ENCODE results near the gene SIGLEC1. TPM values are rescaled to one million over a fixed set of nuclear protein-coding genes. Genes with fewer than 3 reads are reported as not detected.
A peak's percentile ranks its signal among the peaks of the same experiment; 100 is the strongest.

The SIGLEC1 gene
- total RNA-seq (under 1 TPM; 0.30 to 0.32 TPM), polyA plus RNA-seq (not detected)

DNA sequence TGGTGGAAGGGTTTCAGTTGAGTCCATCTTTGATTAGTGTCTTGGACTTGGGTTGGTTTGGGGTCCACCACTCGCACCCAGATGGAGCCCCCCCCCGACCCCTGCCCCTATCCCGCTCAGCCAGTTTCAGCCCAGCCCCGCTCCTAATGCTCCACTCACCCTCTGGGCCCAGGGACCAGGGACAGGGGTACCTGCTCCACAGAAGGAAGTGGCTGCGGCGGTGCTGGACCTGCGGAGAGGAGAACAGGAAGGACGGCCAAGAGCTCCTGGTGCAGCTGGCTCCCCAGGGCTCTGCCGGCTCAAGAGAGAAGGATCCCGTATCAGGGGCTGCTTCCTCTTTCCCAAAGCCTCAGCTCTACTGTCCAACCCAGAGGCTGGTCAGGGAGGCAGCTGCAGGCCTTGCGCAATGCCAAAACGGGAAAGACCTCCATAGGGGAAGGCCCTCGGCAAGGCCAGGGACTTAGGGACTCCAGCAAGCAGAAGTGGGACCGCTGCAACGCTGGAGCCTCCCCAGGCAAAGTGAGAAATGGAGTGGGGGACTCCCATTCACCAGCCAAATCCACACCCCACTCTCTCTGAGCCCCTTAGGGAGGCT, at the start of gene SIGLEC1:
TSS of gene SIGLEC1 (minus strand) at position 322 of the 595 bp plus-strand sequence. CDS start 5,472 bp downstream, outside the sequence.
- Mint-ChIP-seq H3K4me1 (peaks cover 0 to 10% (median 2%) of the 10 kb centered on the region in 4 donors), H3K27ac (no peak within 1 kb of the TSS), H3K27me3 (peaks cover 0 to 11% of the 10 kb centered on the region in 2 donors), H3K4me3 (no peak within 1 kb of the TSS), H3K36me3 (no peaks in the 10 kb centered on the region), H3K9me3 (no peaks in the 10 kb centered on the region)
- CTCF ChIA-PET (ENCODE audit: partially characterized antibody) = interaction anchor here (1.0 kb wide), 1 partner anchor 56 kb away, joined by 3 read pairs; no protein-coding TSS in a partner anchor
- Histone ChIP-seq H3K36me3 (ENCODE audit: insufficient read depth, low read length) (no peaks in the 10 kb centered on the region), H3K27me3 (ENCODE audit: insufficient read depth, low read length) (no peaks in the 10 kb centered on the region), H3K4me3 (ENCODE audit: low read length in 2 of 2) (no peak within 1 kb of the TSS), H3K9me3 (ENCODE audit: control insufficient read depth in 1 of 2, low read length in 2 of 2) (no peaks in the 10 kb centered on the region), H3K4me1 (ENCODE audit: insufficient read depth, low read length) (no peaks in the 10 kb centered on the region), H3K27ac (ENCODE audit: low read depth, low read length) (no peak within 1 kb of the TSS)
- intact Hi-C loops (cut with micrococcal nuclease) = loop anchor here (5.0 kb wide), 1 partner anchor 495 kb away; no protein-coding TSS in a partner anchor
- DNase-seq = no peak
- POLR2A ChIA-PET (ENCODE audit: partially characterized antibody) = no interaction called here

DNA sequence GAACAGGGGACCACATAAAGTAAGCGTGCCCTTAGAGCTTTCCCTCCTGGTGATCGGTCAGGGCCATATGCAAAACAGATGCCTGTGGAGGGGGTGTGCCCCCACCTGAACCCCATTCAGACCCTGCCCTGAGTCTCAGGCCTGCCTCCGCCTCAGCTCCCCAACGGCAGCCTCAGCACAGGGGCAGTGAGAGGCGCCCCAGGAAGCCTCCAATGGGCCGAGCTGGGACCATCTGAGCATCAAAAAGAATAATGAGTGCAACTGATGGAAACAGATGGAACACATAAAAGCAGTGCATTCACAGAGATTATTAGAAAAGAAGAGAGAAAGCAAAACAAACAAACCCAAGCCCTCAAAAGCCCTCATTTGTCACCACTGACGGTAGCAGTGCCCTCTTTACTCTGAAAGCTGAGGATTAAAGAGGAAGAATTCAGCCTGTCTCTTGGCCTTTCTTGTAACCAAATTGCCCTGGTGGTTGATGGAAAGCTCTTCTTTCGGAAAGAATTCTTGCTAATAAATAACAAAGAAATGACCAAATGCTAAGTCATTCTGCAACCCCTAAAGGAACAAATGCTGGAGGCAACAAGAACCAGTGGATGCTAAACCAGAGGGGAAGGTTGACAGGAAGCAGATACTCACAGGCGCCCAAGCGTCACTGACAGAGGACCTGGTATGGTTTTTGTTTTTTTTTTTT, 48.4 kb upstream of the SIGLEC1 start:
- Mint-ChIP-seq H3K4me3 (no peak overlapping the region), H3K27me3 (no peaks in the 10 kb centered on the region), H3K27ac (peak overlapping the region in 1 of 7 donors; percentile 43), H3K36me3 (peaks cover 12% of the 10 kb centered on the region in 2 donors), H3K9me3 (no peaks in the 10 kb centered on the region), H3K4me1 (peaks cover under 1 to 6% (median 2%) of the 10 kb centered on the region in 4 donors)
- Histone ChIP-seq H3K27ac (ENCODE audit: low read depth, low read length) (no peak overlapping the region), H3K27me3 (ENCODE audit: insufficient read depth, low read length) (no peaks in the 10 kb centered on the region), H3K4me1 (ENCODE audit: insufficient read depth, low read length) (peaks cover under 1% of the 10 kb centered on the region), H3K9me3 (ENCODE audit: control insufficient read depth in 1 of 2, low read length in 2 of 2) (no peaks in the 10 kb centered on the region), H3K4me3 (ENCODE audit: low read length in 2 of 2) (no peak overlapping the region), H3K36me3 (ENCODE audit: insufficient read depth, low read length) (no peaks in the 10 kb centered on the region)
- intact Hi-C loops (cut with micrococcal nuclease) = no loop called here
- no peak for DNase-seq
- CTCF ChIA-PET (ENCODE audit: partially characterized antibody) = interaction anchor here (1.1 to 1.4 kb wide), 2 partner anchors 10 to 91 kb away, joined by 3 to 7 read pairs; no protein-coding TSS in a partner anchor
- POLR2A ChIA-PET (ENCODE audit: partially characterized antibody) = no interaction called here

DNA sequence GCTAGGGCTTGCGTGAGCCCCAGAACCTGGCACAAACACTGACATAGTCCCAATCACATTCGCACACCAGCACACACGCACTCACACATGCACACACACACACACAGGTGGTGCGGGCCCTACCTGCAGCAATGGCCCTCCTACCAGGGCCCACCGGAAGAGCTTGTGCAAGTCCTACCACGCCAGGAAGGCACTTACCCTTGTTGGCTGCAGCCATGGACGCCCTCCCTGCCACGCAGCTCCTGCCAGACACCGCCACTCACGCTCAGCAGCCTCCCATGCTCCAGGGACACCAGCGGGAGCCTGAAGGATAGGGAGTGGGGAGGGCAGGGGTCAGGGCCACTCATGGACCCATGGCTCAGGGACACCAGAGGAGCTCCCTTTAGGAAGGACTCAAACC, 47.5 kb upstream of the SIGLEC1 start:
- Mint-ChIP-seq H3K36me3 (peaks cover 12% of the 10 kb centered on the region in 2 donors), H3K27me3 (no peaks in the 10 kb centered on the region), H3K27ac (no peak overlapping the region), H3K4me1 (peaks cover 0 to 4% (median 2%) of the 10 kb centered on the region in 4 donors), H3K9me3 (no peaks in the 10 kb centered on the region), H3K4me3 (no peak overlapping the region)
- H3K36me3 ChIP-seq (ENCODE audit: insufficient read depth, low read length) = no peaks in the 10 kb centered on the region
- no peaks in the 10 kb centered on the region for H3K27me3 ChIP-seq (ENCODE audit: insufficient read depth, low read length)
- ChIA-PET POLR2A (ENCODE audit: partially characterized antibody) (interaction anchor here (1.0 kb wide), 1 partner anchor 8 kb away, joined by 3 read pairs; the partner anchor contains the start of gene ADISSP), CTCF (ENCODE audit: partially characterized antibody) (interaction anchor here (1.1 to 4.0 kb wide), 3 partner anchors 7 to 92 kb away, joined by 3 to 30 read pairs (median 7); partner anchors contain the start of gene ADISSP)
- H3K27ac ChIP-seq (ENCODE audit: low read depth, low read length) = no peak overlapping the region
- no peak for DNase-seq
- intact Hi-C loops (cut with micrococcal nuclease) = no loop called here
- H3K4me1 ChIP-seq (ENCODE audit: insufficient read depth, low read length) = no peaks in the 10 kb centered on the region
- H3K4me3 ChIP-seq (ENCODE audit: low read length in 2 of 2) = no peak overlapping the region
- no peaks in the 10 kb centered on the region for H3K9me3 ChIP-seq (ENCODE audit: control insufficient read depth in 1 of 2, low read length in 2 of 2)

DNA sequence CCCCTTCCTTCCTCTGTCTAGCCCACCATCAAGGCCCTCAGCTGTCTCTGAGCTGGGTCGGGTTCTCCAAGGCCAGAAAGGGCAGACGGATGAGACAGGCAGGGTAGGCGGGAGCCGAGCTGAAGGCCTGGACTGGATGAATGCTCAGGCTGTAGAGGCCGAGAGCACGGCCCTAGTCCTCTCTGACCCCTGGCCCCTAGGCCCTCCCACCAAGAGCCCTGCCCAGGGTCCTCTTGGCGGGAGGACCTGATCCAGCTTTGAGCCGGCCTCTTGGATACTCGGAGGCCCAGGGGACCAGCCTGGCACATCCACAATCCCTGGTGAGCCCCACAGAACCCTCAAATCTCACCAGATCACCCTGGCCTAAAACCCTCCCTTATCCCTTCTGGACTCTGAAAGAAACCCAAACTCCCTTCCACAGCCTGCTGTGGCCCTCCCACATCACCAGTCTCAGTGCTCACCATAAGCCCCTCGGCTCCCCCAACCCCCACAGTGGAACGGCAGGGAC, 47.0 kb upstream of the SIGLEC1 start:
- no peak overlapping the region for H3K4me3 Mint-ChIP-seq
- Histone ChIP-seq H3K4me3 (ENCODE audit: low read length in 2 of 2) (no peak overlapping the region), H3K27me3 (ENCODE audit: insufficient read depth, low read length) (no peaks in the 10 kb centered on the region), H3K36me3 (ENCODE audit: insufficient read depth, low read length) (no peaks in the 10 kb centered on the region), H3K4me1 (ENCODE audit: insufficient read depth, low read length) (no peaks in the 10 kb centered on the region), H3K9me3 (ENCODE audit: control insufficient read depth in 1 of 2, low read length in 2 of 2) (no peaks in the 10 kb centered on the region), H3K27ac (ENCODE audit: low read depth, low read length) (no peak overlapping the region)
- peak overlapping the region in 1 of 7 donors; percentile 42 for H3K27ac Mint-ChIP-seq
- no peak for DNase-seq
- ChIA-PET POLR2A (ENCODE audit: partially characterized antibody) (interaction anchor here (1.0 kb wide), 1 partner anchor 8 kb away, joined by 3 read pairs; the partner anchor contains the start of gene ADISSP), CTCF (ENCODE audit: partially characterized antibody) (interaction anchor here (0.6 to 5.5 kb wide), 4 partner anchors 8 to 96 kb away, joined by 3 to 30 read pairs (median 14); partner anchors contain the start of gene ADISSP)
- H3K9me3 Mint-ChIP-seq = no peaks in the 10 kb centered on the region
- H3K27me3 Mint-ChIP-seq = no peaks in the 10 kb centered on the region
- H3K36me3 Mint-ChIP-seq = peaks cover 12 to 15% of the 10 kb centered on the region in 2 donors
- intact Hi-C loops (cut with micrococcal nuclease) = no loop called here
- H3K4me1 Mint-ChIP-seq = peaks cover 0 to 4% (median 2%) of the 10 kb centered on the region in 4 donors

DNA sequence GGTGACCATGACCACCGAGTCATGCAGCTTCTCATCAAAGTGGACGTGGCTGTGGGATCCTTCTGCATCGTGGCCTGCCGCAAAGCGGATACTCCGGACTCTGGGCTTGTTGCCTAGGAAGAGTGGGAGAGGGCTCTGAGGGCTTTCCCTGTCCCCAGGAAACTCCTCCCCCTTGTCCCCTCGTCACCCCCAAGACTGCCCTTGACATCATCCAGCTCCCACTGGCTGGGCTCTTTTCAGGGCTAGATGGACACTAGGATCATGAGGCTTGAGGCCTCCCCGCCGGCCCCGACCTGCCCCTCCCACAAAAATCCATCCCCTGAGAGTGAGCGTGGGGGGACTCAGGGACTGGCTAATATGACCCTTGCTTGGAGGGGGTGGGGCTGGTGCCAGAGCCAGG, 46.2 kb upstream of the SIGLEC1 start:
- ChIA-PET POLR2A (ENCODE audit: partially characterized antibody) (no interaction called here), CTCF (ENCODE audit: partially characterized antibody) (interaction anchor here (0.6 to 5.5 kb wide), 3 partner anchors 9 to 96 kb away, joined by 3 to 30 read pairs (median 26); partner anchors contain the start of gene ADISSP)
- H3K36me3 ChIP-seq (ENCODE audit: insufficient read depth, low read length) = no peaks in the 10 kb centered on the region

DNA sequence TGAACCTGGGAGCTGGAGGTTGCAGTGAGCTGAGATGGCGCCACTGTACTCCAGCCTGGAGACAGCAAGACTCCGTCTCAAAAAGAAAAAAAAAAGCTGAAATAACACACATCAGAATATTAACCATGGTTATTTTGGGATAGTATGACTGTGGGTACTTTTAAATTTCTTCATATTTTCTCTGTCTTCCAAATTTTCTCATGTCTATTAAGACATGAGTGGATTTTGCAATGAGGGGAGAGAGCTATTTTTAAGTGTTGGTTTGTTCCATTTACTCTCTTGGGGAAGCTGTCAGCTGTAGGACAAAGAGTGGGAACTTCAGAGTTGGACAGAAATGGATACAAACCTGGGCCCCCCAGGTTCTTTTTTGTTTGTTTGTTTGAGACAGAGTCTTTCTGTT, 44.9 kb upstream of the SIGLEC1 start:
- H3K9me3 ChIP-seq (ENCODE audit: control insufficient read depth in 1 of 2, low read length in 2 of 2) = no peaks in the 10 kb centered on the region
- H3K9me3 Mint-ChIP-seq = no peaks in the 10 kb centered on the region
- no peaks in the 10 kb centered on the region for H3K4me1 ChIP-seq (ENCODE audit: insufficient read depth, low read length)
- no peaks in the 10 kb centered on the region for H3K36me3 ChIP-seq (ENCODE audit: insufficient read depth, low read length)
- no peak for DNase-seq
- POLR2A ChIA-PET (ENCODE audit: partially characterized antibody) = interaction anchor here (0.8 to 1.2 kb wide), 2 partner anchors 10 to 93 kb away, joined by 3 to 4 read pairs; partner anchors contain the start of gene ADISSP
- intact Hi-C loops (cut with micrococcal nuclease) = no loop called here
- CTCF ChIA-PET (ENCODE audit: partially characterized antibody) = interaction anchor here (0.5 to 5.5 kb wide), 6 partner anchors 9 to 130 kb away, joined by 3 to 30 read pairs (median 4); partner anchors contain the start of gene ADISSP
- H3K27ac Mint-ChIP-seq = no peak overlapping the region
- no peak overlapping the region for H3K4me3 ChIP-seq (ENCODE audit: low read length in 2 of 2)
- H3K4me1 Mint-ChIP-seq = peaks cover 3 to 10% (median 8%) of the 10 kb centered on the region in 4 donors
- no peak overlapping the region for H3K27ac ChIP-seq (ENCODE audit: low read depth, low read length)
- H3K4me3 Mint-ChIP-seq = no peak overlapping the region
- no peaks in the 10 kb centered on the region for H3K27me3 Mint-ChIP-seq
- H3K27me3 ChIP-seq (ENCODE audit: insufficient read depth, low read length) = no peaks in the 10 kb centered on the region
- peaks cover 12 to 15% of the 10 kb centered on the region in 2 donors for H3K36me3 Mint-ChIP-seq

More for the DNA sequence above, 46.2 kb upstream of the SIGLEC1 start:
- Mint-ChIP-seq H3K4me1 (peaks cover 0 to 4% (median 1%) of the 10 kb centered on the region in 4 donors), H3K36me3 (peaks cover 12 to 15% of the 10 kb centered on the region in 2 donors), H3K27ac (peak overlapping the region in 1 of 7 donors; percentile 30), H3K27me3 (no peaks in the 10 kb centered on the region), H3K4me3 (no peak overlapping the region), H3K9me3 (no peaks in the 10 kb centered on the region)
- H3K27ac ChIP-seq (ENCODE audit: low read depth, low read length) = no peak overlapping the region
- no peaks in the 10 kb centered on the region for H3K9me3 ChIP-seq (ENCODE audit: control insufficient read depth in 1 of 2, low read length in 2 of 2)
- no peak overlapping the region for H3K4me3 ChIP-seq (ENCODE audit: low read length in 2 of 2)
- no peaks in the 10 kb centered on the region for H3K27me3 ChIP-seq (ENCODE audit: insufficient read depth, low read length)
- no peaks in the 10 kb centered on the region for H3K4me1 ChIP-seq (ENCODE audit: insufficient read depth, low read length)
- no peak for DNase-seq
- intact Hi-C loops (cut with micrococcal nuclease) = no loop called here

Measured in CD4-positive, alpha-beta memory T cell (primary cell).